Mucosa of rectum (tissue), 2 donors: ENCODE data around the gene ARHGAP45.
"Not testable (repeated sequence)": the region's sequence is repeated elsewhere in the genome, so short reads cannot be mapped to it uniquely, and the experiment has no call there.

Experiments used
- H3K27ac ChIP-seq, 2 donors: one replicate each; pipeline ENCODE4 v1.7.0; 2013; ENCODE audit warnings: inconsistent platforms in 2 of 2, low read depth in 2 of 2, low read length in 2 of 2
- H3K27me3 ChIP-seq, 2 donors: one replicate each; pipeline ENCODE4 v1.7.0; 2013; ENCODE audit warnings: low read length in 2 of 2; ENCODE audit not compliant: control insufficient read depth in 2 of 2, insufficient read depth in 2 of 2
- H3K36me3 ChIP-seq, 2 donors: one replicate each; pipeline ENCODE4 v1.7.0; 2013; ENCODE audit warnings: low read length in 2 of 2; ENCODE audit not compliant: control insufficient read depth in 2 of 2, insufficient read depth in 2 of 2
- H3K4me1 ChIP-seq, 2 donors: one replicate each; pipeline ENCODE4 v1.7.0; 2013; ENCODE audit warnings: low read length in 2 of 2, mild to moderate bottlenecking in 1 of 2; ENCODE audit not compliant: control insufficient read depth in 2 of 2, insufficient read depth in 2 of 2
- H3K4me3 ChIP-seq, 2 donors: one replicate each; pipeline ENCODE4 v1.7.0; 2013; ENCODE audit warnings: low read length in 2 of 2
- H3K9ac ChIP-seq, 2 donors: one replicate each; pipeline ENCODE4 v1.7.0; 2013; ENCODE audit warnings: low read length in 2 of 2, low read depth in 1 of 2, mild to moderate bottlenecking in 1 of 2
- H3K9me3 ChIP-seq, 2 donors: one replicate each; pipeline ENCODE4 v1.7.0; 2013; ENCODE audit warnings: low read length in 2 of 2; ENCODE audit not compliant: control insufficient read depth in 2 of 2
- donor health status: healthy.
- donor health status: Normal muscosa, but diverticular disease.

ARHGAP45 gene

GRCh38 chr19:1126984-1127760 is 60.2 kb downstream of the ARHGAP45 start:
- peaks cover 5 to 14% of the 10 kb centered on the region in 2 donors for H3K4me1 ChIP-seq

GRCh38 chr19:1128106-1128505 is 61.1 kb downstream of the ARHGAP45 start:
- H3K9me3 ChIP-seq, result no peaks in the 10 kb centered on the region
- no peak overlapping the region for H3K9ac ChIP-seq
- H3K4me1 ChIP-seq, result peaks cover 12 to 23% of the 10 kb centered on the region in 2 donors
- H3K27ac ChIP-seq, result no peak overlapping the region
- no peaks in the 10 kb centered on the region for H3K27me3 ChIP-seq
- peaks cover 17 to 28% of the 10 kb centered on the region in 2 donors for H3K36me3 ChIP-seq
- no peak overlapping the region for H3K4me3 ChIP-seq

More at GRCh38 chr19:1126984-1127760, 60.2 kb downstream of the ARHGAP45 start:
- Histone ChIP-seq H3K4me3 (no peak overlapping the region), H3K27ac (no peak overlapping the region), H3K9me3 (no peaks in the 10 kb centered on the region), H3K27me3 (no peaks in the 10 kb centered on the region), H3K9ac (no peak overlapping the region), H3K36me3 (peaks cover 19 to 31% of the 10 kb centered on the region in 2 donors)

GRCh38 chr19:1129084-1129483 is 62.1 kb downstream of the ARHGAP45 start:
- Histone ChIP-seq H3K36me3 (peaks cover 9 to 21% of the 10 kb centered on the region in 2 donors), H3K4me1 (peaks cover 15 to 23% of the 10 kb centered on the region in 2 donors)
- not testable (repeated sequence) for H3K9ac ChIP-seq, H3K27ac ChIP-seq, H3K9me3 ChIP-seq, H3K27me3 ChIP-seq, H3K4me3 ChIP-seq

GRCh38 chr19:1129535-1129934 is 62.6 kb downstream of the ARHGAP45 start:
- peaks cover 8 to 19% of the 10 kb centered on the region in 2 donors for H3K36me3 ChIP-seq
- H3K4me1 ChIP-seq, result peaks cover 19 to 23% of the 10 kb centered on the region in 2 donors
- H3K9ac ChIP-seq, result no peak overlapping the region
- H3K9me3 ChIP-seq, result no peaks in the 10 kb centered on the region
- no peak overlapping the region for H3K27ac ChIP-seq
- H3K27me3 ChIP-seq, result no peaks in the 10 kb centered on the region
- H3K4me3 ChIP-seq, result no peak overlapping the region

- peaks cover 8 to 15% of the 10 kb centered on the region in 2 donors for H3K36me3 ChIP-seq
Observed at GRCh38 chr19:1130771-1131717, 64.1 kb downstream of the ARHGAP45 start.

GRCh38 chr19:1131718-1132551 is 65.0 kb downstream of the ARHGAP45 start:
- H3K36me3 ChIP-seq, result peaks cover 7 to 8% of the 10 kb centered on the region in 2 donors
- H3K27ac ChIP-seq, result peak overlapping the region; percentile 86 to 96
- H3K9ac ChIP-seq, result peak overlapping the region; percentile 75 to 83
- no peaks in the 10 kb centered on the region for H3K9me3 ChIP-seq
- peaks cover 36 to 41% of the 10 kb centered on the region in 2 donors for H3K4me1 ChIP-seq
- no peaks in the 10 kb centered on the region for H3K27me3 ChIP-seq
- peak overlapping the region; percentile 69 to 71 for H3K4me3 ChIP-seq

More at GRCh38 chr19:1130771-1131717, 64.1 kb downstream of the ARHGAP45 start:
- Histone ChIP-seq H3K9me3 (no peaks in the 10 kb centered on the region), H3K27me3 (no peaks in the 10 kb centered on the region), H3K27ac (peak overlapping the region; percentile 86 to 96), H3K9ac (peak overlapping the region; percentile 75 to 83), H3K4me1 (peaks cover 28 to 32% of the 10 kb centered on the region in 2 donors), H3K4me3 (peak overlapping the region; percentile 69 to 71)

- peaks cover 37 to 42% of the 10 kb centered on the region in 2 donors for H3K4me1 ChIP-seq
- no peaks in the 10 kb centered on the region for H3K36me3 ChIP-seq
- H3K9me3 ChIP-seq, result no peaks in the 10 kb centered on the region
- peak overlapping the region; percentile 69 to 71 for H3K4me3 ChIP-seq
- peak overlapping the region; percentile 75 to 83 for H3K9ac ChIP-seq
- H3K27ac ChIP-seq, result peak overlapping the region; percentile 86 to 96
- no peaks in the 10 kb centered on the region for H3K27me3 ChIP-seq
Observed at GRCh38 chr19:1132552-1133383, 65.8 kb downstream of the ARHGAP45 start.

GRCh38 chr19:1133471-1133929 is 66.5 kb downstream of the ARHGAP45 start:
- peak overlapping the region in 1 of 2 donors; percentile 41 for H3K4me3 ChIP-seq
- H3K9ac ChIP-seq, result no peak overlapping the region
- no peaks in the 10 kb centered on the region for H3K27me3 ChIP-seq
- H3K36me3 ChIP-seq, result no peaks in the 10 kb centered on the region
- H3K9me3 ChIP-seq, result no peaks in the 10 kb centered on the region
- H3K27ac ChIP-seq, result peak overlapping the region; percentile 35 to 96
- peaks cover 37 to 42% of the 10 kb centered on the region in 2 donors for H3K4me1 ChIP-seq

- Histone ChIP-seq H3K27ac (no peak overlapping the region), H3K4me3 (no peak overlapping the region), H3K4me1 (peaks cover 37 to 42% of the 10 kb centered on the region in 2 donors)
Observed at GRCh38 chr19:1134431-1134830, 67.5 kb downstream of the ARHGAP45 start.

More at GRCh38 chr19:1134431-1134830, 67.5 kb downstream of the ARHGAP45 start:
- Histone ChIP-seq H3K36me3 (no peaks in the 10 kb centered on the region), H3K9ac (no peak overlapping the region), H3K27me3 (no peaks in the 10 kb centered on the region), H3K9me3 (no peaks in the 10 kb centered on the region)
